K562 (cell line): ENCODE results near the gene SLC25A40. TPM values are rescaled to one million over a fixed set of nuclear protein-coding genes. Genes with fewer than 3 reads are reported as not detected.

Source experiments
- ATAC-seq: fragments of 200-7000 bp; cut with Tn5 transposase; 3 replicates; pipeline ENCODE4 v1.9.1; 2020; ENCODE audit warnings: moderate library complexity
- BruUV-seq: library from RNA; stranded (reverse); fragments of 400-500 nt; replicated peaks from 2 replicates; lab custom pipeline; 2021; lab: Mats Ljungman, UMichigan
- CTCF ChIA-PET: fragments of 300-600 bp; formaldehyde crosslinking; extraction: SDS; loops from one replicate; lab custom pipeline; 2021; ENCODE audit warnings: low intra/inter-chr PET ratio; lab: Yijun Ruan, JAX
- POLR2A ChIA-PET: fragments of 300-600, 350-650 bp; sonication (Branson Sonifier 250); formaldehyde crosslinking; extraction: SDS; loops from one replicate; lab custom pipeline; 2021; ENCODE audit warnings: antibody characterized with exemption, inconsistent platforms; lab: Yijun Ruan, JAX
- DNase-seq, 4 experiments: peaks; one replicate each; pipeline versions ENCODE4 v3.0.0 to v3.0.0-alpha.2; 2011 to 2018; ENCODE audit warnings: low spot score in 3 of 4, mixed read lengths in 3 of 4; ENCODE audit errors: extremely low read depth in 1 of 4
- FAIRE-seq: peaks from 2 replicates; lab custom pipeline; 2011; peaks lifted over from hg19 to GRCh38; lab: Jason Lieb, UNC
- H2AFZ ChIP-seq: 2 replicates; pipeline ENCODE4 v1.6.0; 2011; ENCODE audit warnings: low read depth, low read length, control low read depth, inconsistent platforms
- H3K27ac ChIP-seq: fragments of 200-600 bp; 3 replicates; pipeline ENCODE4 v1.8.0; 2011; ENCODE audit warnings: low read depth, mild to moderate bottlenecking, control low read depth, inconsistent platforms, low read length, moderate library complexity, mixed read lengths; ENCODE audit errors: extremely low read depth
- H3K27me3 ChIP-seq, 2 experiments: fragments of 300-600 bp in 1 of 2; 2 replicates in 1 of 2; 3 replicates in 1 of 2; pipeline versions ENCODE4 v1.6.0 to v1.8.0; 2011; ENCODE audit warnings: inconsistent platforms in 2 of 2, low read length in 2 of 2, mild to moderate bottlenecking in 1 of 2, mixed read lengths in 1 of 2, moderate library complexity in 1 of 2; ENCODE audit not compliant: control insufficient read depth in 2 of 2, insufficient read depth in 2 of 2
- H3K36me3 ChIP-seq: fragments of 300-600 bp; 3 replicates; pipeline ENCODE4 v1.8.0; 2011; ENCODE audit warnings: mild to moderate bottlenecking, low read length, inconsistent platforms; ENCODE audit not compliant: control insufficient read depth, insufficient read depth
- H3K4me1 ChIP-seq, 2 experiments: fragments of 200-600 bp in 1 of 2; replicated peaks in 1 of 2; 2 replicates in 1 of 2; 3 replicates in 1 of 2; pipeline versions ENCODE4 v1.5.1 to v1.8.0; 2011; ENCODE audit warnings: inconsistent platforms in 2 of 2, low read length in 2 of 2, mild to moderate bottlenecking in 1 of 2, mixed read lengths in 1 of 2, moderate library complexity in 1 of 2; ENCODE audit not compliant: control insufficient read depth in 2 of 2, insufficient read depth in 2 of 2
- H3K4me2 ChIP-seq: 2 replicates; pipeline ENCODE4 v1.6.1; 2011; ENCODE audit warnings: low read length, control low read depth, inconsistent platforms, mixed read lengths; ENCODE audit not compliant: insufficient read depth
- H3K4me3 ChIP-seq: fragments of 200-600 bp; sonication (generic), shearing (Covaris generic); 2 replicates; pipeline ENCODE4 v1.5.1; 2016; ENCODE audit warnings: control low read depth, inconsistent platforms
- H3K79me2 ChIP-seq: fragments of 200-600 bp; 3 replicates; pipeline ENCODE4 v1.8.0; 2011; ENCODE audit warnings: low read length, inconsistent platforms; ENCODE audit not compliant: control insufficient read depth, insufficient read depth
- H3K9ac ChIP-seq, 2 experiments: 2 replicates each; pipeline versions ENCODE4 v1.6.0 to v1.6.1; 2011; ENCODE audit warnings: low read depth in 2 of 2, low read length in 2 of 2, control low read depth in 1 of 2, inconsistent platforms in 1 of 2, mild to moderate bottlenecking in 1 of 2, mixed read lengths in 1 of 2; ENCODE audit not compliant: insufficient read depth in 1 of 2
- H3K9me1 ChIP-seq: one replicate; pipeline ENCODE4 v1.6.0; 2011; ENCODE audit warnings: inconsistent platforms, mild to moderate bottlenecking, low read length, moderate library complexity; ENCODE audit not compliant: control insufficient read depth, insufficient read depth
- H3K9me3 ChIP-seq: replicated peaks from 2 replicates; pipeline ENCODE4 v1.5.1; 2011; ENCODE audit warnings: low read depth, low read length, inconsistent platforms; ENCODE audit not compliant: control insufficient read depth, insufficient read depth
- H4K20me1 ChIP-seq: replicated peaks from 2 replicates; pipeline ENCODE4 v1.6.1; 2011; ENCODE audit warnings: low read length, inconsistent platforms, mixed read lengths; ENCODE audit not compliant: control insufficient read depth, insufficient read depth
- CHD4 ChIP-seq: fragments of 200-600 bp; sonication (generic); IDR thresholded peaks from 3 replicates; pipeline ENCODE4 v1.6.1; 2012; ENCODE audit warnings: low read depth, mild to moderate bottlenecking, mixed read lengths, low read length, inconsistent platforms; ENCODE audit not compliant: insufficient read depth, insufficient replicate concordance, poor library complexity, severe bottlenecking
- ESRRA ChIP-seq: fragments of 450-650 bp; IDR thresholded peaks from 2 replicates; pipeline ENCODE4 v1.6.1; 2014; ENCODE audit warnings: low read depth, mild to moderate bottlenecking, moderate library complexity, borderline replicate concordance
- HLTF ChIP-seq: fragments of 450-650 bp; IDR thresholded peaks from 2 replicates; pipeline ENCODE4 v1.6.1; 2016
- MAZ ChIP-seq, 2 experiments: fragments of 450-650 bp in 1 of 2; sonication (generic) in 1 of 2; formaldehyde crosslinking; IDR thresholded peaks in 1 of 2; conservative IDR thresholded peaks in 1 of 2; 2 replicates each; pipeline versions ENCODE4 v1.4.0 to v1.5.0; 2020; ENCODE audit warnings: mild to moderate bottlenecking in 1 of 2, missing genetic modification reagents in 1 of 2
- MEIS2 ChIP-seq: fragments of 450-650 bp; IDR thresholded peaks from 2 replicates; pipeline ENCODE4 v1.6.1; 2014; ENCODE audit warnings: mild to moderate bottlenecking; ENCODE audit not compliant: partially characterized antibody
- NCOA6 ChIP-seq: fragments of 450-650 bp; IDR thresholded peaks from 2 replicates; pipeline ENCODE4 v1.6.1; 2017; ENCODE audit warnings: mild to moderate bottlenecking
- NELFE ChIP-seq: IDR thresholded peaks from 2 replicates; pipeline ENCODE4 v1.6.1; 2011; ENCODE audit warnings: mild to moderate bottlenecking; ENCODE audit not compliant: insufficient read depth, insufficient read length
- PKNOX1 ChIP-seq: fragments of 450-650 bp; IDR thresholded peaks from 2 replicates; pipeline ENCODE4 v1.6.1; 2016
- POLR2AphosphoS5 ChIP-seq: IDR thresholded peaks from 2 replicates; pipeline ENCODE4 v1.6.1; 2011; ENCODE audit warnings: mild to moderate bottlenecking, low read depth, low read length, moderate library complexity; ENCODE audit not compliant: control insufficient read depth, insufficient read depth
- STAT6 ChIP-seq: sonication (generic); formaldehyde crosslinking; IDR thresholded peaks from 2 replicates; pipeline ENCODE4 v1.8.1; 2023; ENCODE audit warnings: mild to moderate bottlenecking, missing genetic modification reagents
- TRIM28 ChIP-seq: fragments of 450-650 bp; IDR thresholded peaks from 2 replicates; pipeline ENCODE4 v1.6.1; 2017
- ZNF24 ChIP-seq: fragments of 450-650 bp; IDR thresholded peaks from 2 replicates; pipeline ENCODE4 v1.6.1; 2016
- WGBS: fragments of 100-300 bp; shearing (Covaris generic); methylation state at CpG from one replicate; pipeline ENCODE4 v1.1.6; 2016; ENCODE audit warnings: low coverage, mixed read lengths; ENCODE audit not compliant: insufficient coverage; ENCODE audit errors: missing lambda C conversion rate; 5-methylcytosine and 5-hydroxymethylcytosine counted together
- in situ Hi-C: fragments of 300-500 bp; cut with MboI; formaldehyde crosslinking; loops from 4 replicates; pipeline ENCODE4 v1.15.0; 2018; ENCODE audit warnings: inconsistent platforms, mixed read lengths
- intact Hi-C: fragments of 100-400 bp; cut with micrococcal nuclease; formaldehyde crosslinking; loops from 2 replicates; pipeline ENCODE4 v1.14.2; 2022
- polyA plus RNA-seq, 8 experiments: library from polyadenylated mRNA; depleted of rRNA in 4 of 8; stranded (reverse) in 5 of 8; unstranded in 3 of 8; fragments of >200 nt; fragmentation: Nextera tagmentation in 2 of 8; fragmentation: Illumina TruSeq in 1 of 8; extraction: Ambion mirVana in 2 of 8; extraction: Trizol in 1 of 8; gene quantifications; 2 replicates each; pipeline versions ENCODE4 v1.2.1 to v1.2.3, GENCODE V29; 2011 to 2014; ENCODE audit warnings: inconsistent platforms in 1 of 8, missing spikeins in 1 of 8
- total RNA-seq, 7 experiments: library from RNA; depleted of rRNA in 6 of 7; stranded (reverse); fragments of >200 nt in 6 of 7; fragmentation: Illumina TruSeq in 2 of 7; extraction: Trizol in 2 of 7; gene quantifications; 2 replicates each; pipeline versions ENCODE4 v1.2.1 to v1.2.3, GENCODE V29; 2011 to 2021; ENCODE audit warnings: low replicate concordance in 1 of 7

SLC25A40 gene
- total and polyA plus RNA-seq, 9 of the 15 experiments (the other 6 are each of a cell fraction or from before 2014, with no cell fraction given): 6.7 to 44.0 (median 26.5) TPM

GRCh38 chr7:87833130-87833529 is 43.0 kb downstream of the SLC25A40 start:
- no TSS peak for BruUV-seq
- TF ChIP-seq PKNOX1 (peak; percentile 78), MEIS2 (peak; percentile 12), POLR2AphosphoS5 (no peak), ESRRA (no peak)
- ATAC-seq (peak; percentile 35), DNase-seq (peak in 2 of 4 experiments; percentile 11), FAIRE-seq (no peak)
- no peaks in the 10 kb centered on the region for H3K9me1 ChIP-seq
- H3K9me3 ChIP-seq: no peaks in the 10 kb centered on the region
- ChIA-PET CTCF (no interaction called here), POLR2A (interaction anchor here (0.7 kb wide), 1 partner anchor 958 kb away, joined by 3 read pairs; no protein-coding TSS in a partner anchor)
- no peaks in the 10 kb centered on the region for H4K20me1 ChIP-seq
- no peaks in the 10 kb centered on the region for H3K4me1 ChIP-seq
- no peak overlapping the region for H3K9ac ChIP-seq
- no peaks in the 10 kb centered on the region for H3K79me2 ChIP-seq
- intact Hi-C loops: no loop called here
- H3K27me3 ChIP-seq: no peaks in the 10 kb centered on the region
- 100% methylated on average over 1 of the region's 1 CpG for WGBS
- H3K36me3 ChIP-seq: peaks cover 18% of the 10 kb centered on the region; the same call in 2 of the 3 replicates
- no peak overlapping the region for H2AFZ ChIP-seq
- H3K4me2 ChIP-seq: no peak overlapping the region
- no peak overlapping the region for H3K4me3 ChIP-seq
- H3K27ac ChIP-seq: no peak overlapping the region
- in situ Hi-C loops: no loop called here

GRCh38 chr7:87831097-87831496 is 45.1 kb downstream of the SLC25A40 start:
- in situ Hi-C loops (no loop called here), intact Hi-C loops (no loop called here)
- H3K4me3 ChIP-seq: no peak overlapping the region
- CTCF ChIA-PET: no interaction called here
- no peak overlapping the region for H2AFZ ChIP-seq
- peaks cover 18% of the 10 kb centered on the region; the same call in 2 of the 3 replicates for H3K36me3 ChIP-seq
- H3K9me3 ChIP-seq: no peaks in the 10 kb centered on the region
- H3K9me1 ChIP-seq: no peaks in the 10 kb centered on the region
- ATAC-seq (no peak), FAIRE-seq (no peak), DNase-seq (no peak)
- H3K4me1 ChIP-seq: no peaks in the 10 kb centered on the region
- 91% methylated on average over 1 of the region's 1 CpG for WGBS
- BruUV-seq: TSS peak; percentile 11
- H3K27me3 ChIP-seq: no peaks in the 10 kb centered on the region
- no peaks in the 10 kb centered on the region for H4K20me1 ChIP-seq
- H3K79me2 ChIP-seq: no peaks in the 10 kb centered on the region
- H3K27ac ChIP-seq: no peak overlapping the region
- no peak overlapping the region for H3K4me2 ChIP-seq
- H3K9ac ChIP-seq: no peak overlapping the region
- POLR2A ChIA-PET: no interaction called here
- TF ChIP-seq CHD4: no peak
- no peak for TF ChIP-seq MAZ (CRISPR knock-in tag; conservative IDR thresholded peaks at IDR 0.05 in 1 of 2, IDR thresholded peaks at IDR 0.05 in 1 of 2)
- no peak for TF ChIP-seq TRIM28
- no peak for TF ChIP-seq HLTF
- no peak for TF ChIP-seq STAT6
- TF ChIP-seq NCOA6: no peak
- no peak for TF ChIP-seq NELFE
- no peak for TF ChIP-seq ZNF24
